Natural killer cell (primary cell): ENCODE results near the gene PARVG. TPM values are rescaled to one million over a fixed set of nuclear protein-coding genes. Genes with fewer than 3 reads are reported as not detected.

Experiments used
- ATAC-seq, 3 donors: fragments of 150-1000 bp in 2 of 3; fragments of 200-7000 bp in 1 of 3; cut with Tn5 transposase; 1 replicate in 1 of 3; 2 replicates in 2 of 3; pipeline ENCODE4 v1.10.0; 2021; ENCODE audit warnings: mild to moderate bottlenecking in 2 of 3, moderate library complexity in 2 of 3
- DNase-seq, 2 donors: peaks; one replicate each; pipeline versions ENCODE4 v3.0.0 to v3.0.0-alpha.2; 2013 to 2021; ENCODE audit warnings: mixed read lengths in 1 of 2
- H3K27ac ChIP-seq: one replicate; pipeline ENCODE4 v1.5.1; 2013; ENCODE audit warnings: mild to moderate bottlenecking, low read length
- H3K27me3 ChIP-seq: one replicate; pipeline ENCODE4 v1.6.1; 2013; ENCODE audit warnings: low read length; ENCODE audit not compliant: control insufficient read depth, insufficient read depth
- H3K36me3 ChIP-seq: one replicate; pipeline ENCODE4 v1.6.1; 2013; ENCODE audit warnings: low read length; ENCODE audit not compliant: control insufficient read depth, insufficient read depth
- H3K4me1 ChIP-seq: one replicate; pipeline ENCODE4 v1.6.1; 2013; ENCODE audit warnings: low read length; ENCODE audit not compliant: control insufficient read depth, insufficient read depth
- H3K4me3 ChIP-seq: one replicate; pipeline ENCODE4 v1.5.1; 2013; ENCODE audit warnings: low read length
- H3K9me3 ChIP-seq: one replicate; pipeline ENCODE4 v1.6.1; 2013; ENCODE audit warnings: low read length; ENCODE audit not compliant: control insufficient read depth, insufficient read depth
- H3K27ac Mint-ChIP-seq, 2 donors: one replicate each; pipeline ENCODE4 v1.8.0; 2022; ENCODE audit warnings: mild to moderate bottlenecking in 2 of 2, mixed read lengths in 2 of 2, moderate library complexity in 1 of 2
- H3K27me3 Mint-ChIP-seq, 2 donors: one replicate each; pipeline ENCODE4 v1.8.0; 2022; ENCODE audit warnings: low read depth in 2 of 2, mixed read lengths in 2 of 2
- H3K36me3 Mint-ChIP-seq: one replicate; pipeline ENCODE4 v1.8.0; 2022; ENCODE audit warnings: mixed read lengths
- H3K4me1 Mint-ChIP-seq, 2 donors: one replicate each; pipeline ENCODE4 v1.8.0; 2022; ENCODE audit warnings: mixed read lengths in 2 of 2
- H3K4me3 Mint-ChIP-seq: one replicate; pipeline ENCODE4 v1.8.0; 2022; ENCODE audit warnings: mild to moderate bottlenecking, moderate library complexity, mixed read lengths
- H3K9me3 Mint-ChIP-seq, 2 donors: one replicate each; pipeline ENCODE4 v1.8.0; 2022; ENCODE audit warnings: mixed read lengths in 2 of 2
- WGBS: methylation state at CpG from one replicate; pipeline ENCODE4 v1.1.7; 2013; ENCODE audit warnings: missing lambda C conversion rate; ENCODE audit not compliant: insufficient coverage; 5-methylcytosine and 5-hydroxymethylcytosine counted together
- intact Hi-C: fragments of 100-400 bp; cut with micrococcal nuclease; formaldehyde crosslinking; loops from one replicate; pipeline ENCODE4 v1.14.2; 2022
- total RNA-seq, 4 donors: library from RNA; stranded (reverse); fragments of 120-200 nt in 1 of 4; gene quantifications; one replicate each; pipeline versions ENCODE4 v1.2.3 to v1.2.4, GENCODE V29; 2013 to 2022
- TF ChIP-seq, protein P1 (sequence below): fragments of 200-600 bp; IDR thresholded peaks from one replicate; pipeline ENCODE4 v1.8.0; 2022; ENCODE audit warnings: antibody characterized with exemption

Gene PARVG
- total RNA-seq, 3 donors from 2014 or later (not counting 1 experiment from before 2014, with no cell fraction given): 130 to 146 (median 131) TPM

DNA sequence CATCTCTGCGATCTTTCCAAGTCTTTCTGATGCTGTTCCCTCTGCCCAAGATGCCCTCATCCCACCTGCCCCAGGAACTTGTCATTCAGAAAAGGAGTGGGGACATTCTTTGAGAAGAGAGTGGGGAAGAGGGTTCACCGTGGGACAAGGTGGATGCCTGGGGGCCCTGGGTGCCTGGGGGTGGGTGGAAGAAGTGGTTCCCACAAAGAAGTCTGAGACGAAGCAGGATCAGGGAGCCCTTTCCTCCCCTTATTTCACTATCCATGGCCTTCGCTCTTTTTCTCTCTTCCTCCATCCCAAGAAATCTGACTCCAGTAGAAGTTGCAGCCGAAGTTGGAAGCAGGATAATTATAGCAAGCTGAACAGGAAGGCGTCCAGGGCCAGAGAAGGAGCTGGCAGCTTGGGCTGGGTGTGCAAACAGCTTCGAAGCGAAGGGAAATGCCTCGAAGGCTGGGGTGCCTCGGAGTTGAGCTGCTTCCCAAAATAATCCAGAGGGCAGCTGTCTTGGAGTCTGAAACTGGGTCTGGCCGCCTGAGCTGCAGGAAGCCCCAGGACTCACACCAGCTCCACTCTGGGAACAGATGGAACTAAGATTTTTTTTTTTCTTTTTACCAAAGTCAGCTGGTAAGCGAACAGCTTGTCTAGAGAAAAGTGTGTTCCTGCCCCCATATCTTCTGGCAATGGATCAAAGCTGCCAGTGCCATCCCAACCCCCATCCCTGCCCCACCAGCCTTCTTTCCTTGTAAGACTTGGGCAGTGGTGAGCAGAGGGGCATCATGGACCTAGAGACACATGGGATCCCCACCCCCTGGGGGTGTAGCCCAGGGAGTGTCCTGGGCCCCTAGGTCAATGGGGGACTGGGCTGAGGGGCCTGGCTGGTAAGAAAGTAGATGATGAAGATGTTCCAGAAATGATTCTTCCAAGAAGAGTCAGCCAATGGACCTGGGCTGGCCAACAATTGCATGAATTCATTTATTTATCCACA is 31.5 kb downstream of the PARVG start:
- H3K27ac Mint-ChIP-seq: no peak overlapping the region
- peaks cover 3 to 11% of the 10 kb centered on the region in 2 donors for H3K9me3 Mint-ChIP-seq
- no peaks in the 10 kb centered on the region for H3K27me3 Mint-ChIP-seq
- TF ChIP-seq, protein P1, sequence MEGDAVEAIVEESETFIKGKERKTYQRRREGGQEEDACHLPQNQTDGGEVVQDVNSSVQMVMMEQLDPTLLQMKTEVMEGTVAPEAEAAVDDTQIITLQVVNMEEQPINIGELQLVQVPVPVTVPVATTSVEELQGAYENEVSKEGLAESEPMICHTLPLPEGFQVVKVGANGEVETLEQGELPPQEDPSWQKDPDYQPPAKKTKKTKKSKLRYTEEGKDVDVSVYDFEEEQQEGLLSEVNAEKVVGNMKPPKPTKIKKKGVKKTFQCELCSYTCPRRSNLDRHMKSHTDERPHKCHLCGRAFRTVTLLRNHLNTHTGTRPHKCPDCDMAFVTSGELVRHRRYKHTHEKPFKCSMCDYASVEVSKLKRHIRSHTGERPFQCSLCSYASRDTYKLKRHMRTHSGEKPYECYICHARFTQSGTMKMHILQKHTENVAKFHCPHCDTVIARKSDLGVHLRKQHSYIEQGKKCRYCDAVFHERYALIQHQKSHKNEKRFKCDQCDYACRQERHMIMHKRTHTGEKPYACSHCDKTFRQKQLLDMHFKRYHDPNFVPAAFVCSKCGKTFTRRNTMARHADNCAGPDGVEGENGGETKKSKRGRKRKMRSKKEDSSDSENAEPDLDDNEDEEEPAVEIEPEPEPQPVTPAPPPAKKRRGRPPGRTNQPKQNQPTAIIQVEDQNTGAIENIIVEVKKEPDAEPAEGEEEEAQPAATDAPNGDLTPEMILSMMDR: no peak
- peaks cover 29 to 36% of the 10 kb centered on the region in 2 donors for H3K4me1 Mint-ChIP-seq
- Histone ChIP-seq H3K9me3 (no peaks in the 10 kb centered on the region), H3K4me3 (no peak overlapping the region), H3K27ac (no peak overlapping the region), H3K36me3 (no peaks in the 10 kb centered on the region), H3K27me3 (no peaks in the 10 kb centered on the region), H3K4me1 (no peaks in the 10 kb centered on the region)
- WGBS: 82% methylated on average over 11 of the region's 12 CpGs
- DNase-seq (no peak), ATAC-seq (no peak)
- intact Hi-C loops: no loop called here
- peaks cover 14% of the 10 kb centered on the region for H3K36me3 Mint-ChIP-seq
- H3K4me3 Mint-ChIP-seq: no peak overlapping the region

DNA sequence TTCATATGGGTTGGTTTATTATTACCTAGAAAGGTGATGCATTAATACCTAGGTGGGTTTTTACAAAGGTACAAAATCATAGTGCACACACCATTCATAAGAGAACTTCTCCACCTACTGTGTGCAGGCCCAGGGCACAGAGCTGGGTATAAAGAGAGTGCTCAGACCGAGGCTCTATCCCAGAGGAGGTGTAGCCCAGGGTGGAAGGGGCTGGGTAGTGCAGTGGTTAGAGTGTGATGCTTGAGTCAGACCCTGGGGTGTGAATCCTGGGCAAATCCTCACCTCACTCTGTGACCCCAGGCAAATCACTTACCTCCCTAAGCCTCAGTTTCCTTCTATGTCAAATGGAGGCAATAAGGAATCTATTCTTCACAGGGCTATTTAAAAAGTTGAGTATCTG is 32.2 kb downstream of the PARVG start:
- no peaks in the 10 kb centered on the region for H3K27me3 Mint-ChIP-seq
- no peaks in the 10 kb centered on the region for H3K27me3 ChIP-seq
- H3K36me3 Mint-ChIP-seq: peaks cover 14% of the 10 kb centered on the region
- H3K27ac ChIP-seq: no peak overlapping the region
- H3K4me3 ChIP-seq: no peak overlapping the region
- H3K9me3 ChIP-seq: no peaks in the 10 kb centered on the region
- DNase-seq: no peak
- H3K27ac Mint-ChIP-seq: no peak overlapping the region
- TF ChIP-seq, protein P1: no peak
- no peaks in the 10 kb centered on the region for H3K4me1 ChIP-seq
- no peaks in the 10 kb centered on the region for H3K36me3 ChIP-seq
- ATAC-seq: peak in 1 of 3 donors; percentile 15
- 86% methylated on average over 1 of the region's 1 CpG for WGBS
- H3K9me3 Mint-ChIP-seq: peaks cover 3 to 11% of the 10 kb centered on the region in 2 donors
- intact Hi-C loops: no loop called here
- peaks cover 27 to 32% of the 10 kb centered on the region in 2 donors for H3K4me1 Mint-ChIP-seq
- no peak overlapping the region for H3K4me3 Mint-ChIP-seq

DNA sequence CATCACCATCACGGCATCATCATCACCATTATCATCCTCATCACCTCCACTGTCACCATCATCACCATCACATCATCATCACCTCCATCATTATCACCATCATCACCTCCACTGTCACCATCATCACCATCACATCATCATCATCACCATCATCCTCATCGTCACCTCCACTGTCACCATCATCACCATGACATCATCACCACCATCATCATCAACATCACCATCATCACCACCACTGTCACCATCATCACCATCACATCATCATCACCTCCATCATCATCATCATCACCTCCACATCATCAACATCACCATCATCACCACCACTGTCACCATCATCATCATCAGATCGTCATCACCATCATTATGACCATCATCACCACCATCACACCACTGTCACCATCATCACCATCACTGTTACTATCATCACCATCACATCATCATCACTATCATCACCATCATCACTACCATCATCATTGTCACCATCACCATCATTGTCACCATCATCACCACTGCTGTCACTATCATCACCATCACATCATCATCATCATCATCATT is 32.8 kb downstream of the PARVG start:
- intact Hi-C loops: no loop called here
- 76% methylated on average over 3 of the region's 3 CpGs for WGBS
- H3K27ac Mint-ChIP-seq: no peak overlapping the region
- H3K4me3 ChIP-seq: no peak overlapping the region
- ATAC-seq: no peak
- no peak overlapping the region for H3K27ac ChIP-seq
- H3K4me1 ChIP-seq: no peaks in the 10 kb centered on the region
- no peaks in the 10 kb centered on the region for H3K36me3 ChIP-seq
- H3K27me3 ChIP-seq: no peaks in the 10 kb centered on the region
- H3K36me3 Mint-ChIP-seq: peaks cover 14% of the 10 kb centered on the region
- H3K9me3 Mint-ChIP-seq: peaks cover 3 to 11% of the 10 kb centered on the region in 2 donors
- no peaks in the 10 kb centered on the region for H3K27me3 Mint-ChIP-seq
- H3K4me1 Mint-ChIP-seq: peaks cover 22 to 28% of the 10 kb centered on the region in 2 donors
- H3K9me3 ChIP-seq: no peaks in the 10 kb centered on the region
- no peak for DNase-seq
- H3K4me3 Mint-ChIP-seq: no peak overlapping the region
- TF ChIP-seq, protein P1: no peak
